ENCODE measurements around the gene AHRR. TPM values are rescaled to one million over a fixed set of nuclear protein-coding genes. Genes with fewer than 3 reads are reported as not detected.

AHRR gene
- total RNA-seq, 1 experiment from 2014 or later, result 2.2 TPM

- H3K27me3 ChIP-seq (ENCODE audit: insufficient read depth, low read length), result no peaks in the 10 kb centered on the region
- Mint-ChIP-seq H3K36me3 (ENCODE audit: insufficient read depth in 1 of 3, low read depth in 3 of 3) (peaks cover 0 to 2% (median 0%) of the 10 kb centered on the region in 3 experiments; a peak in 2 of 7 replicates), H3K9me3 (0 out of 5 replicates have a peak, but pooled peaks cover 0 to 3% of the 10 kb centered on the region in 2 experiments), H3K4me1 (peaks cover 8 to 10% of the 10 kb centered on the region in 2 experiments; a peak in 3 of 4 replicates), H3K4me3 (peak overlapping the region in 1 of 2 experiments; percentile 27; a peak in 1 of 5 replicates), H3K27me3 (ENCODE audit: low read depth) (peaks cover 28% of the 10 kb centered on the region), H3K27ac (no peak overlapping the region)
- H3K4ac ChIP-seq (ENCODE audit: low read depth, low read length), result no peak overlapping the region
- no peak overlapping the region for H2BK20ac ChIP-seq (ENCODE audit: low read depth, low read length, poor library complexity, severe bottlenecking)
- H2BK15ac ChIP-seq (ENCODE audit: low read depth, low read length), result no peak overlapping the region
- no peak overlapping the region for H4K5ac ChIP-seq (ENCODE audit: insufficient read length, low read depth, low read length)
- no peak overlapping the region for H3K9ac ChIP-seq (ENCODE audit: extremely low read depth, insufficient read length, low read length)
- H3K4me1 ChIP-seq (ENCODE audit: insufficient read depth, low read length), result no peaks in the 10 kb centered on the region
- H2AK5ac ChIP-seq (ENCODE audit: insufficient read length, low read length), result no peak overlapping the region
- no peak overlapping the region for H3T11ph ChIP-seq (ENCODE audit: low read length)
- peak; percentile 7 for DNase-seq
- no peaks in the 10 kb centered on the region for H3K9me3 ChIP-seq (ENCODE audit: control insufficient read depth, low read depth, low read length)
- no peak overlapping the region for H2BK120ac ChIP-seq (ENCODE audit: low read depth, low read length, poor library complexity, severe bottlenecking)
- H3K79me1 ChIP-seq (ENCODE audit: insufficient read depth, low read depth, low read length, poor library complexity, severe bottlenecking), result peaks cover 10% of the 10 kb centered on the region
- peaks cover 6% of the 10 kb centered on the region; the same call in 1 of the 2 replicates for H3K79me2 ChIP-seq (ENCODE audit: insufficient read depth, low read length)
- no peaks in the 10 kb centered on the region for H4K20me1 ChIP-seq (ENCODE audit: control insufficient read depth, insufficient read depth, insufficient read length)
- peaks cover 12% of the 10 kb centered on the region for H3K23me2 ChIP-seq (ENCODE audit: insufficient read length, low read depth, low read length, poor library complexity, severe bottlenecking)
- no peak overlapping the region for H4K8ac ChIP-seq (replicated peaks; ENCODE audit: insufficient read length, low read depth, low read length)
- no peak for TF ChIP-seq CTCF (conservative IDR thresholded peaks at IDR 0.05)
- H3K4me2 ChIP-seq (ENCODE audit: insufficient read depth, insufficient read length, low read length), result no peak overlapping the region
- WGBS (ENCODE audit: extremely low coverage, insufficient read length, low lambda C conversion rate), result no CpG with 5 or more reads among the region's 18 CpGs
- H3K14ac ChIP-seq (ENCODE audit: insufficient read depth, low read length), result no peak overlapping the region
- no peak overlapping the region for H4K91ac ChIP-seq (ENCODE audit: insufficient read length, low read depth, low read length)
- no peak overlapping the region for H3K27ac ChIP-seq (ENCODE audit: insufficient read length, low read depth, low read length)
- no peak overlapping the region for H3K56ac ChIP-seq (ENCODE audit: insufficient read length, low read depth, low read length)
- no peak overlapping the region for H3K23ac ChIP-seq (ENCODE audit: insufficient read length, low read depth, low read length)
- no peak overlapping the region for H2BK12ac ChIP-seq (ENCODE audit: insufficient read length, low read depth, low read length)
- no peak overlapping the region for H3K18ac ChIP-seq (ENCODE audit: insufficient read length, low read depth, low read length)
- H2BK5ac ChIP-seq (ENCODE audit: insufficient read length, low read length), result no peak overlapping the region
- H2AFZ ChIP-seq (ENCODE audit: low read length), result no peak overlapping the region
Measured at GRCh38 chr5:440401-441201, 119.1 kb downstream of the AHRR start.
